ENCODE results near the gene NEU2. TPM values are rescaled to one million over a fixed set of nuclear protein-coding genes. Genes with fewer than 3 reads are reported as not detected.

The NEU2 gene
- total and polyA plus RNA-seq, 2 of the 13 experiments (the other 11 are each of a cell fraction or from before 2014, with no cell fraction given), result not detected

DNA sequence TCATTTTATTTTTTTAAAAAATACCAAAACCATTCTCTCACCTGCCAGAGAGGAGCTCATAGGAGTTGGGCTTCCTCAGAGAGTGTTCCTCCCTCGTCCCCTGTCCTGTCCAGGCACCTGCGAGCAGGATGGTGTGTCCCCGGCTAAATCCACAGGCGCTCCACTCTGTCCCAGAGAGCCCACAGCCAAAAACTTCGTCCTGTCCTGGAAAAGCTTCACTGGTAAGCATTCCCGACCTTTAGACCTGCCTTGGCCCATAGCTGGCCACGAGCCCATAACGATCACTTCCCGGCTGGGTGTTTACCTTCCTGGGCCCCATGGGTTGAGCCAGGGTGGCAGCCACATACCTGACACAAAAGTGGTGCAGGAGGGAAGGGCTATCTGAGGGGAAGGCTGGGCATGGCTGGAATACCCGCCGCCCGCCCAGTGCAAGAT lies 19.4 kb upstream of the NEU2 start, which contains the start of gene NGEF (continued):
- TF ChIP-seq RXRB (CRISPR knock-in tag; IDR thresholded peaks at IDR 0.05; ENCODE audit: borderline replicate concordance) (peak; percentile 91), ZNF143 (CRISPR knock-in tag; IDR thresholded peaks at IDR 0.05) (peak; percentile 55; the same call in 1 of the 2 replicates), ADNP (CRISPR knock-in tag; IDR thresholded peaks at IDR 0.05) (no peak), PTBP1 (IDR thresholded peaks at IDR 0.05; ENCODE audit: low read depth, low read length, poor library complexity, severe bottlenecking) (no peak), ZNF563 (CRISPR knock-in tag; IDR thresholded peaks at IDR 0.05) (no peak), ZNF552 (CRISPR knock-in tag; IDR thresholded peaks at IDR 0.05; ENCODE audit: borderline replicate concordance) (0 out of 2 replicates have a peak, but pooled peaks have one; percentile 50), ARHGAP35 (CRISPR knock-in tag; IDR thresholded peaks at IDR 0.05; ENCODE audit: borderline replicate concordance) (peak; percentile 72; the same call in 1 of the 2 replicates), ZNF816 (CRISPR knock-in tag; IDR thresholded peaks at IDR 0.05; ENCODE audit: borderline replicate concordance) (no peak), SIN3A (IDR thresholded peaks at IDR 0.05; ENCODE audit: borderline replicate concordance, low read depth, low read length) (peak; percentile 84; the same call in 1 of the 2 replicates), RBM22 (optimal IDR thresholded peaks at IDR 0.05; ENCODE audit: low read length) (no peak), POGK (CRISPR knock-in tag; conservative IDR thresholded peaks at IDR 0.05) (peak; percentile 76), HMG20A (CRISPR knock-in tag; IDR thresholded peaks at IDR 0.05; ENCODE audit: borderline replicate concordance) (peak; percentile 85), ZNF557 (CRISPR knock-in tag; IDR thresholded peaks at IDR 0.05) (no peak), TEAD3 (CRISPR knock-in tag; optimal IDR thresholded peaks at IDR 0.05; ENCODE audit: borderline replicate concordance) (peak; percentile 97), ZNF10 (CRISPR knock-in tag; IDR thresholded peaks at IDR 0.05; ENCODE audit: borderline replicate concordance, low read depth) (no peak), ZNF101 (CRISPR knock-in tag; IDR thresholded peaks at IDR 0.05; ENCODE audit: borderline replicate concordance, low read depth) (no peak), ZNF264 (CRISPR knock-in tag; IDR thresholded peaks at IDR 0.05) (peak; percentile 85; the same call in 1 of the 2 replicates), KMT2A (CRISPR knock-in tag; IDR thresholded peaks at IDR 0.05) (peak; percentile 61; the same call in 1 of the 2 replicates), ZFYVE20 (CRISPR knock-in tag; IDR thresholded peaks at IDR 0.05; ENCODE audit: borderline replicate concordance, low read depth) (0 out of 2 replicates have a peak, but pooled peaks have one; percentile 42), ZFAT (CRISPR knock-in tag; conservative IDR thresholded peaks at IDR 0.05) (no peak), ZNF670 (CRISPR knock-in tag; IDR thresholded peaks at IDR 0.05; ENCODE audit: borderline replicate concordance) (no peak; the same call in 1 of the 2 replicates)
- TF ChIP-seq, protein P1, sequence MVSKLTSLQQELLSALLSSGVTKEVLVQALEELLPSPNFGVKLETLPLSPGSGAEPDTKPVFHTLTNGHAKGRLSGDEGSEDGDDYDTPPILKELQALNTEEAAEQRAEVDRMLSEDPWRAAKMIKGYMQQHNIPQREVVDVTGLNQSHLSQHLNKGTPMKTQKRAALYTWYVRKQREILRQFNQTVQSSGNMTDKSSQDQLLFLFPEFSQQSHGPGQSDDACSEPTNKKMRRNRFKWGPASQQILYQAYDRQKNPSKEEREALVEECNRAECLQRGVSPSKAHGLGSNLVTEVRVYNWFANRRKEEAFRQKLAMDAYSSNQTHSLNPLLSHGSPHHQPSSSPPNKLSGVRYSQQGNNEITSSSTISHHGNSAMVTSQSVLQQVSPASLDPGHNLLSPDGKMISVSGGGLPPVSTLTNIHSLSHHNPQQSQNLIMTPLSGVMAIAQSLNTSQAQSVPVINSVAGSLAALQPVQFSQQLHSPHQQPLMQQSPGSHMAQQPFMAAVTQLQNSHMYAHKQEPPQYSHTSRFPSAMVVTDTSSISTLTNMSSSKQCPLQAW (CRISPR knock-in tag; IDR thresholded peaks at IDR 0.05), result peak; percentile 94
- TF ChIP-seq, protein P2, sequence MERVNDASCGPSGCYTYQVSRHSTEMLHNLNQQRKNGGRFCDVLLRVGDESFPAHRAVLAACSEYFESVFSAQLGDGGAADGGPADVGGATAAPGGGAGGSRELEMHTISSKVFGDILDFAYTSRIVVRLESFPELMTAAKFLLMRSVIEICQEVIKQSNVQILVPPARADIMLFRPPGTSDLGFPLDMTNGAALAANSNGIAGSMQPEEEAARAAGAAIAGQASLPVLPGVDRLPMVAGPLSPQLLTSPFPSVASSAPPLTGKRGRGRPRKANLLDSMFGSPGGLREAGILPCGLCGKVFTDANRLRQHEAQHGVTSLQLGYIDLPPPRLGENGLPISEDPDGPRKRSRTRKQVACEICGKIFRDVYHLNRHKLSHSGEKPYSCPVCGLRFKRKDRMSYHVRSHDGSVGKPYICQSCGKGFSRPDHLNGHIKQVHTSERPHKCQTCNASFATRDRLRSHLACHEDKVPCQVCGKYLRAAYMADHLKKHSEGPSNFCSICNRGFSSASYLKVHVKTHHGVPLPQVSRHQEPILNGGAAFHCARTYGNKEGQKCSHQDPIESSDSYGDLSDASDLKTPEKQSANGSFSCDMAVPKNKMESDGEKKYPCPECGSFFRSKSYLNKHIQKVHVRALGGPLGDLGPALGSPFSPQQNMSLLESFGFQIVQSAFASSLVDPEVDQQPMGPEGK (CRISPR knock-in tag; IDR thresholded peaks at IDR 0.05), result peak; percentile 89
- TF ChIP-seq, protein P3, sequence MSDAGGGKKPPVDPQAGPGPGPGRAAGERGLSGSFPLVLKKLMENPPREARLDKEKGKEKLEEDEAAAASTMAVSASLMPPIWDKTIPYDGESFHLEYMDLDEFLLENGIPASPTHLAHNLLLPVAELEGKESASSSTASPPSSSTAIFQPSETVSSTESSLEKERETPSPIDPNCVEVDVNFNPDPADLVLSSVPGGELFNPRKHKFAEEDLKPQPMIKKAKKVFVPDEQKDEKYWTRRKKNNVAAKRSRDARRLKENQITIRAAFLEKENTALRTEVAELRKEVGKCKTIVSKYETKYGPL (CRISPR knock-in tag; IDR thresholded peaks at IDR 0.05), result no peak

All from HepG2 (cell line).